ENCODE measurements around the gene EHMT1.

The EHMT1 gene

GRCh38 chr9:137759117-137759516 lies 140.3 kb downstream of the EHMT1 start:
- H3K36me3 ChIP-seq (ENCODE audit: insufficient read depth) = peaks cover 5% of the 10 kb centered on the region; the same call in 1 of the 2 replicates
- no peak overlapping the region for H3K27ac ChIP-seq
- peaks cover 38% of the 10 kb centered on the region for H3K4me1 ChIP-seq (ENCODE audit: low read depth, poor library complexity, severe bottlenecking)
- H3K4me2 ChIP-seq = no peak overlapping the region
- no peaks in the 10 kb centered on the region for H4K20me1 ChIP-seq (ENCODE audit: insufficient read depth)
- no peaks in the 10 kb centered on the region for H3K27me3 ChIP-seq (ENCODE audit: insufficient read depth, low read depth)
- H2AFZ ChIP-seq (ENCODE audit: low read depth) = no peak overlapping the region
- H3K79me2 ChIP-seq (ENCODE audit: insufficient read depth, low read depth) = no peaks in the 10 kb centered on the region
- TF ChIP-seq CTCF (conservative IDR thresholded peaks at IDR 0.05; ENCODE audit: low read depth, low read length) = no peak
- H3K4me3 ChIP-seq (IDR thresholded peaks at IDR 0.05; ENCODE audit: insufficient read depth, low read depth, low read length) = no peak overlapping the region
- H3K9ac ChIP-seq = no peak overlapping the region

GRCh38 chr9:137759649-137760321 lies 141.0 kb downstream of the EHMT1 start:
- peaks cover 5% of the 10 kb centered on the region; the same call in 1 of the 2 replicates for H3K36me3 ChIP-seq (ENCODE audit: insufficient read depth)
- no peaks in the 10 kb centered on the region for H4K20me1 ChIP-seq (ENCODE audit: insufficient read depth)
- H3K79me2 ChIP-seq (ENCODE audit: insufficient read depth, low read depth) = no peaks in the 10 kb centered on the region

GRCh38 chr9:137760426-137760825 lies 141.6 kb downstream of the EHMT1 start:
- Histone ChIP-seq H3K79me2 (ENCODE audit: insufficient read depth, low read depth) (no peaks in the 10 kb centered on the region), H3K4me2 (no peak overlapping the region), H3K4me1 (ENCODE audit: low read depth, poor library complexity, severe bottlenecking) (peaks cover 38% of the 10 kb centered on the region), H3K9ac (no peak overlapping the region), H3K27ac (0 out of 2 replicates have a peak overlapping the region, but pooled peaks have one; percentile 14), H2AFZ (ENCODE audit: low read depth) (no peak overlapping the region), H3K4me3 (IDR thresholded peaks at IDR 0.05; ENCODE audit: insufficient read depth, low read depth, low read length) (no peak overlapping the region), H3K36me3 (ENCODE audit: insufficient read depth) (peaks cover 5% of the 10 kb centered on the region; the same call in 1 of the 2 replicates), H4K20me1 (ENCODE audit: insufficient read depth) (no peaks in the 10 kb centered on the region), H3K27me3 (ENCODE audit: insufficient read depth, low read depth) (no peaks in the 10 kb centered on the region)
- no peak for TF ChIP-seq CTCF (conservative IDR thresholded peaks at IDR 0.05; ENCODE audit: low read depth, low read length)

More at GRCh38 chr9:137759649-137760321, 141.0 kb downstream of the EHMT1 start:
- Histone ChIP-seq H2AFZ (ENCODE audit: low read depth) (no peak overlapping the region), H3K4me1 (ENCODE audit: low read depth, poor library complexity, severe bottlenecking) (peaks cover 38% of the 10 kb centered on the region), H3K27ac (no peak overlapping the region), H3K4me3 (IDR thresholded peaks at IDR 0.05; ENCODE audit: insufficient read depth, low read depth, low read length) (no peak overlapping the region), H3K9ac (no peak overlapping the region), H3K4me2 (no peak overlapping the region), H3K27me3 (ENCODE audit: insufficient read depth, low read depth) (no peaks in the 10 kb centered on the region)
- TF ChIP-seq CTCF (conservative IDR thresholded peaks at IDR 0.05; ENCODE audit: low read depth, low read length) = no peak

- Histone ChIP-seq H3K9ac (no peak overlapping the region), H3K4me2 (no peak overlapping the region), H4K20me1 (ENCODE audit: insufficient read depth) (no peaks in the 10 kb centered on the region), H3K27me3 (ENCODE audit: insufficient read depth, low read depth) (no peaks in the 10 kb centered on the region), H3K36me3 (ENCODE audit: insufficient read depth) (peaks cover 5% of the 10 kb centered on the region; the same call in 1 of the 2 replicates), H3K4me1 (ENCODE audit: low read depth, poor library complexity, severe bottlenecking) (peaks cover 38% of the 10 kb centered on the region), H2AFZ (ENCODE audit: low read depth) (no peak overlapping the region), H3K27ac (peak overlapping the region; percentile 14; the same call in 1 of the 2 replicates), H3K79me2 (ENCODE audit: insufficient read depth, low read depth) (no peaks in the 10 kb centered on the region), H3K4me3 (IDR thresholded peaks at IDR 0.05; ENCODE audit: insufficient read depth, low read depth, low read length) (no peak overlapping the region)
- TF ChIP-seq CTCF (conservative IDR thresholded peaks at IDR 0.05; ENCODE audit: low read depth, low read length) = no peak
Measured at GRCh38 chr9:137761032-137761431, 142.2 kb downstream of the EHMT1 start.

Data from KMS-11 (cell line).